Activated CD4-positive, alpha-beta T cell treated with anti-CD3 and anti-CD28 coated beads for 48 hours (primary cell): Measurements from ENCODE around the gene GAL3ST2.

ENCODE experiments used
- DNase-seq: peaks from one replicate; pipeline ENCODE4 v3.0.0-alpha.2; 2020

The GAL3ST2 gene

GRCh38 chr2:241849616-241850543 is 73.3 kb downstream of the GAL3ST2 start:
- DNase-seq: no peak

GRCh38 chr2:241850544-241851324 is 74.1 kb downstream of the GAL3ST2 start:
- DNase-seq: no peak

GRCh38 chr2:241851325-241852115 is 74.9 kb downstream of the GAL3ST2 start:
- DNase-seq: no peak

- no peak for DNase-seq
These were observed 75.7 kb downstream of the GAL3ST2 start for GRCh38 chr2:241852116-241852980.

GRCh38 chr2:241852981-241853631 is 76.5 kb downstream of the GAL3ST2 start:
- no peak for DNase-seq
